Mucosa of stomach (tissue), 1 donor: ENCODE results near the gene CAVIN4.

Experiments
- H3K27me3 ChIP-seq: one replicate; pipeline ENCODE4 v1.7.0; 2013; ENCODE audit warnings: mild to moderate bottlenecking, low read length; ENCODE audit not compliant: control insufficient read depth, insufficient read depth
- H3K36me3 ChIP-seq: one replicate; pipeline ENCODE4 v1.7.0; 2013; ENCODE audit warnings: low read length; ENCODE audit not compliant: control insufficient read depth, insufficient read depth
- H3K4me1 ChIP-seq: one replicate; pipeline ENCODE4 v1.7.0; 2013; ENCODE audit warnings: mild to moderate bottlenecking, low read length; ENCODE audit not compliant: control insufficient read depth, insufficient read depth
- H3K4me3 ChIP-seq: one replicate; pipeline ENCODE4 v1.7.0; 2013; ENCODE audit warnings: low read length
- H3K9ac ChIP-seq: one replicate; pipeline ENCODE4 v1.7.0; 2013; ENCODE audit warnings: mild to moderate bottlenecking, low read length, moderate library complexity
- H3K9me3 ChIP-seq: one replicate; pipeline ENCODE4 v1.7.0; 2013; ENCODE audit warnings: mild to moderate bottlenecking, low read length, moderate library complexity; ENCODE audit not compliant: control insufficient read depth
- donor health status: Pancreatic carcinoma.

The CAVIN4 gene

GRCh38 chr9:100591639-100592412 lies 13.9 kb downstream of the CAVIN4 start:
- H3K9ac ChIP-seq, result no peak overlapping the region

GRCh38 chr9:100595391-100596199 lies 17.7 kb downstream of the CAVIN4 start:
- H3K36me3 ChIP-seq, result no peaks in the 10 kb centered on the region
- H3K4me3 ChIP-seq, result no peak overlapping the region
- H3K9me3 ChIP-seq, result no peaks in the 10 kb centered on the region
- H3K4me1 ChIP-seq, result peaks cover 13% of the 10 kb centered on the region
- no peak overlapping the region for H3K9ac ChIP-seq
- no peaks in the 10 kb centered on the region for H3K27me3 ChIP-seq

More at GRCh38 chr9:100591639-100592412, 13.9 kb downstream of the CAVIN4 start:
- H3K4me1 ChIP-seq, result no peaks in the 10 kb centered on the region
- H3K9me3 ChIP-seq, result no peaks in the 10 kb centered on the region
- no peaks in the 10 kb centered on the region for H3K36me3 ChIP-seq
- H3K27me3 ChIP-seq, result no peaks in the 10 kb centered on the region
- no peak overlapping the region for H3K4me3 ChIP-seq

- Histone ChIP-seq H3K4me3 (no peak overlapping the region), H3K36me3 (no peaks in the 10 kb centered on the region), H3K9me3 (no peaks in the 10 kb centered on the region), H3K4me1 (peaks cover 13% of the 10 kb centered on the region), H3K27me3 (no peaks in the 10 kb centered on the region), H3K9ac (no peak overlapping the region)
These were observed 19.4 kb downstream of the CAVIN4 start for GRCh38 chr9:100597236-100597635.

- Histone ChIP-seq H3K4me3 (peak overlapping the region; percentile 48), H3K4me1 (peaks cover 13% of the 10 kb centered on the region), H3K9ac (peak overlapping the region; percentile 60), H3K36me3 (no peaks in the 10 kb centered on the region), H3K9me3 (no peaks in the 10 kb centered on the region), H3K27me3 (no peaks in the 10 kb centered on the region)
These were observed 20.8 kb downstream of the CAVIN4 start for GRCh38 chr9:100598641-100599145.

GRCh38 chr9:100600521-100601079 lies 22.7 kb downstream of the CAVIN4 start:
- Histone ChIP-seq H3K36me3 (no peaks in the 10 kb centered on the region), H3K9ac (no peak overlapping the region), H3K4me1 (peaks cover 13% of the 10 kb centered on the region), H3K27me3 (no peaks in the 10 kb centered on the region), H3K9me3 (no peaks in the 10 kb centered on the region), H3K4me3 (no peak overlapping the region)

GRCh38 chr9:100601216-100601615 lies 23.3 kb downstream of the CAVIN4 start:
- Histone ChIP-seq H3K36me3 (no peaks in the 10 kb centered on the region), H3K4me1 (peaks cover 13% of the 10 kb centered on the region), H3K9me3 (no peaks in the 10 kb centered on the region), H3K4me3 (no peak overlapping the region), H3K9ac (no peak overlapping the region), H3K27me3 (no peaks in the 10 kb centered on the region)

GRCh38 chr9:100602342-100602801 lies 24.5 kb downstream of the CAVIN4 start:
- no peaks in the 10 kb centered on the region for H3K36me3 ChIP-seq
- H3K27me3 ChIP-seq, result no peaks in the 10 kb centered on the region
- peaks cover 13% of the 10 kb centered on the region for H3K4me1 ChIP-seq
- H3K9ac ChIP-seq, result no peak overlapping the region
- no peaks in the 10 kb centered on the region for H3K9me3 ChIP-seq
- no peak overlapping the region for H3K4me3 ChIP-seq

GRCh38 chr9:100605405-100605804 lies 27.5 kb downstream of the CAVIN4 start:
- H3K9ac ChIP-seq, result no peak overlapping the region
- no peaks in the 10 kb centered on the region for H3K27me3 ChIP-seq
- H3K4me1 ChIP-seq, result no peaks in the 10 kb centered on the region
- H3K36me3 ChIP-seq, result no peaks in the 10 kb centered on the region
- H3K9me3 ChIP-seq, result no peaks in the 10 kb centered on the region
- H3K4me3 ChIP-seq, result no peak overlapping the region

- no peaks in the 10 kb centered on the region for H3K27me3 ChIP-seq
- H3K4me3 ChIP-seq, result no peak overlapping the region
- H3K9ac ChIP-seq, result no peak overlapping the region
- H3K36me3 ChIP-seq, result no peaks in the 10 kb centered on the region
- H3K9me3 ChIP-seq, result no peaks in the 10 kb centered on the region
- H3K4me1 ChIP-seq, result no peaks in the 10 kb centered on the region
These were observed 41.3 kb downstream of the CAVIN4 start for GRCh38 chr9:100619194-100619593.

GRCh38 chr9:100619665-100620064 lies 41.8 kb downstream of the CAVIN4 start:
- Histone ChIP-seq H3K9me3 (no peaks in the 10 kb centered on the region), H3K9ac (no peak overlapping the region), H3K36me3 (no peaks in the 10 kb centered on the region), H3K4me1 (no peaks in the 10 kb centered on the region), H3K27me3 (no peaks in the 10 kb centered on the region), H3K4me3 (no peak overlapping the region)

GRCh38 chr9:100623969-100624368 lies 46.1 kb downstream of the CAVIN4 start:
- H3K9me3 ChIP-seq, result no peaks in the 10 kb centered on the region
- H3K27me3 ChIP-seq, result no peaks in the 10 kb centered on the region
- H3K9ac ChIP-seq, result no peak overlapping the region
- no peak overlapping the region for H3K4me3 ChIP-seq
- H3K4me1 ChIP-seq, result no peaks in the 10 kb centered on the region
- no peaks in the 10 kb centered on the region for H3K36me3 ChIP-seq

GRCh38 chr9:100626949-100627348 lies 49.1 kb downstream of the CAVIN4 start:
- Histone ChIP-seq H3K27me3 (no peaks in the 10 kb centered on the region), H3K4me3 (no peak overlapping the region), H3K9ac (no peak overlapping the region), H3K9me3 (no peaks in the 10 kb centered on the region), H3K36me3 (no peaks in the 10 kb centered on the region), H3K4me1 (no peaks in the 10 kb centered on the region)
